GM19238 (cell line): ENCODE data around the gene PCCA.
"Not testable (repeated sequence)": the region's sequence is repeated elsewhere in the genome, so short reads cannot be mapped to it uniquely, and the experiment has no call there.

ENCODE experiments used
- DNase-seq: peaks from one replicate; pipeline ENCODE4 v3.0.0; 2011; ENCODE audit warnings: low spot score; ENCODE audit not compliant: insufficient read length

Gene PCCA

GRCh38 chr13:100138859-100139491 lies 50.1 kb downstream of the PCCA start:
- no peak for DNase-seq

GRCh38 chr13:100139817-100140216 lies 50.9 kb downstream of the PCCA start:
- no peak for DNase-seq

- DNase-seq = no peak
These were observed 51.5 kb downstream of the PCCA start for GRCh38 chr13:100140441-100140840.

GRCh38 chr13:100141461-100141961 lies 52.6 kb downstream of the PCCA start:
- not testable (repeated sequence) for DNase-seq

- no peak for DNase-seq
These were observed 57.6 kb downstream of the PCCA start for GRCh38 chr13:100146534-100146933.

- DNase-seq = no peak
These were observed 58.9 kb downstream of the PCCA start for GRCh38 chr13:100147825-100148224.

- no peak for DNase-seq
These were observed 59.5 kb downstream of the PCCA start for GRCh38 chr13:100148422-100148821.

- no peak for DNase-seq
These were observed 60.5 kb downstream of the PCCA start for GRCh38 chr13:100149389-100149788.

GRCh38 chr13:100150711-100151110 lies 61.8 kb downstream of the PCCA start:
- DNase-seq = not testable (repeated sequence)

- no peak for DNase-seq
These were observed 66.0 kb downstream of the PCCA start for GRCh38 chr13:100154842-100155416.

- no peak for DNase-seq
These were observed 67.9 kb downstream of the PCCA start for GRCh38 chr13:100156788-100157187.

GRCh38 chr13:100158569-100158968 lies 69.7 kb downstream of the PCCA start:
- DNase-seq = no peak

GRCh38 chr13:100159584-100159983 lies 70.7 kb downstream of the PCCA start:
- no peak for DNase-seq

GRCh38 chr13:100160450-100160849 lies 71.6 kb downstream of the PCCA start:
- no peak for DNase-seq

GRCh38 chr13:100163375-100163774 lies 74.5 kb downstream of the PCCA start:
- no peak for DNase-seq

- no peak for DNase-seq
These were observed 84.3 kb downstream of the PCCA start for GRCh38 chr13:100173203-100173602.

GRCh38 chr13:100174455-100174854 lies 85.6 kb downstream of the PCCA start:
- not testable (repeated sequence) for DNase-seq

- no peak for DNase-seq
These were observed 86.3 kb downstream of the PCCA start for GRCh38 chr13:100175078-100175802.

- DNase-seq = no peak
These were observed 86.9 kb downstream of the PCCA start for GRCh38 chr13:100175803-100176182.

GRCh38 chr13:100176801-100177400 lies 88.0 kb downstream of the PCCA start:
- DNase-seq = no peak

GRCh38 chr13:100178309-100178708 lies 89.4 kb downstream of the PCCA start:
- DNase-seq = no peak

GRCh38 chr13:100179276-100179675 lies 90.4 kb downstream of the PCCA start:
- no peak for DNase-seq
